Neuronal stem cell (in vitro differentiated cells): ENCODE measurements around the gene POLRMT.

Experiments used
- DNase-seq: peaks from one replicate; pipeline ENCODE4 v3.0.0-alpha.2; 2013; ENCODE audit warnings: low spot score
- H2AFZ ChIP-seq: one replicate; pipeline ENCODE4 v1.6.1; 2013; ENCODE audit warnings: mild to moderate bottlenecking, low read length, inconsistent platforms
- H2AK5ac ChIP-seq: 2 replicates; pipeline ENCODE4 v1.6.1; 2013; ENCODE audit warnings: low read depth, mild to moderate bottlenecking, inconsistent platforms, low read length, moderate library complexity, mixed read lengths
- H2BK120ac ChIP-seq: 2 replicates; pipeline ENCODE4 v1.6.1; 2013; ENCODE audit warnings: low read depth, mild to moderate bottlenecking, inconsistent platforms, low read length, moderate library complexity, mixed read lengths
- H2BK12ac ChIP-seq: one replicate; pipeline ENCODE4 v1.6.1; 2013; ENCODE audit warnings: low read length, inconsistent platforms
- H2BK15ac ChIP-seq: 2 replicates; pipeline ENCODE4 v1.6.1; 2013; ENCODE audit warnings: mild to moderate bottlenecking, low read length, inconsistent platforms, mixed read lengths
- H2BK5ac ChIP-seq: one replicate; pipeline ENCODE4 v1.6.1; 2013; ENCODE audit warnings: inconsistent platforms, mild to moderate bottlenecking, low read length, moderate library complexity
- H3K14ac ChIP-seq: one replicate; pipeline ENCODE4 v1.6.1; 2013; ENCODE audit warnings: low read length, inconsistent platforms
- H3K18ac ChIP-seq: 2 replicates; pipeline ENCODE4 v1.6.1; 2013; ENCODE audit warnings: low read length, inconsistent platforms
- H3K23ac ChIP-seq: 2 replicates; pipeline ENCODE4 v1.6.1; 2013; ENCODE audit warnings: low read depth, mild to moderate bottlenecking, mixed read lengths, low read length, inconsistent platforms; ENCODE audit not compliant: poor library complexity
- H3K27ac ChIP-seq: replicated peaks from 3 replicates; pipeline ENCODE4 v1.5.1; 2013; ENCODE audit warnings: low read length, inconsistent platforms
- H3K27me3 ChIP-seq, 3 experiments: 2 replicates each; pipeline ENCODE4 v1.6.1; 2013; ENCODE audit warnings: low read length in 3 of 3, mild to moderate bottlenecking in 2 of 3, inconsistent platforms in 1 of 3, low read depth in 1 of 3, mixed read lengths in 1 of 3, moderate library complexity in 1 of 3; ENCODE audit not compliant: control insufficient read depth in 3 of 3, insufficient read depth in 3 of 3
- H3K36me3 ChIP-seq, 2 donors: replicated peaks in 1 of 2; 2 replicates each; pipeline ENCODE4 v1.6.1; 2013; ENCODE audit warnings: low read length in 2 of 2; ENCODE audit not compliant: control insufficient read depth in 2 of 2, insufficient read depth in 2 of 2
- H3K4ac ChIP-seq: 2 replicates; pipeline ENCODE4 v1.6.1; 2013; ENCODE audit warnings: inconsistent platforms, mild to moderate bottlenecking, low read length, moderate library complexity
- H3K4me1 ChIP-seq, 2 donors: 1 replicate in 1 of 2; 2 replicates in 1 of 2; pipeline ENCODE4 v1.6.1; 2013; ENCODE audit warnings: low read length in 2 of 2, low read depth in 1 of 2; ENCODE audit not compliant: control insufficient read depth in 2 of 2, insufficient read depth in 1 of 2
- H3K4me2 ChIP-seq: one replicate; pipeline ENCODE4 v1.6.1; 2013; ENCODE audit warnings: mild to moderate bottlenecking, low read length, inconsistent platforms; ENCODE audit not compliant: insufficient read depth, poor library complexity, severe bottlenecking
- H3K4me3 ChIP-seq, 2 donors: 2 replicates each; pipeline ENCODE4 v1.5.1; 2013; ENCODE audit warnings: low read length in 2 of 2, mild to moderate bottlenecking in 2 of 2, inconsistent platforms in 1 of 2, moderate library complexity in 1 of 2
- H3K79me1 ChIP-seq: one replicate; pipeline ENCODE4 v1.6.1; 2013; ENCODE audit warnings: low read depth, mild to moderate bottlenecking, inconsistent platforms, low read length, moderate library complexity
- H3K9ac ChIP-seq: one replicate; pipeline ENCODE4 v1.6.1; 2013; ENCODE audit warnings: mild to moderate bottlenecking, low read depth, low read length, inconsistent platforms; ENCODE audit not compliant: poor library complexity
- H3K9me3 ChIP-seq, 2 donors: replicated peaks in 1 of 2; 2 replicates each; pipeline versions ENCODE3 to v1.6.1; 2013; ENCODE audit warnings: low read length in 2 of 2, mild to moderate bottlenecking in 2 of 2, inconsistent platforms in 1 of 2, low read depth in 1 of 2, mixed read lengths in 1 of 2, moderate library complexity in 1 of 2; ENCODE audit not compliant: control insufficient read depth in 2 of 2, insufficient read depth in 1 of 2
- H4K8ac ChIP-seq: one replicate; pipeline ENCODE4 v1.6.1; 2013; ENCODE audit warnings: low read depth, mild to moderate bottlenecking, inconsistent platforms, low read length, moderate library complexity
- H4K91ac ChIP-seq: one replicate; pipeline ENCODE4 v1.6.1; 2013; ENCODE audit warnings: low read length, low read depth, mild to moderate bottlenecking, inconsistent platforms; ENCODE audit not compliant: poor library complexity
- WGBS, 2 donors: extraction: QIAGEN DNeasy Blood & Tissue Kit; methylation state at CpG; one replicate each; pipeline ENCODE4 v1.1.7; 2013; ENCODE audit warnings: missing lambda C conversion rate in 2 of 2, mixed read lengths in 1 of 2; ENCODE audit not compliant: insufficient read length in 2 of 2, insufficient replicate concordance in 1 of 2; ENCODE audit errors: extremely low coverage in 2 of 2; 5-methylcytosine and 5-hydroxymethylcytosine counted together

POLRMT gene

GRCh38 chr19:592101-592500 is 41.2 kb downstream of the POLRMT start:
- no peak for DNase-seq
- Histone ChIP-seq H3K9ac (no peak overlapping the region), H2AK5ac (no peak overlapping the region), H3K27ac (no peak overlapping the region), H3K4me1 (peaks cover 5% of the 10 kb centered on the region in 2 donors), H3K4me2 (no peak overlapping the region), H2AFZ (no peak overlapping the region), H3K23ac (peak overlapping the region; percentile 89), H2BK15ac (no peak overlapping the region), H3K18ac (no peak overlapping the region), H2BK12ac (no peak overlapping the region), H2BK5ac (peak overlapping the region; percentile 53), H4K8ac (no peak overlapping the region), H2BK120ac (no peak overlapping the region), H3K9me3 (peaks cover 0 to 1% of the 10 kb centered on the region in 2 donors), H3K4ac (no peak overlapping the region), H3K36me3 (no peaks in the 10 kb centered on the region), H4K91ac (no peak overlapping the region), H3K14ac (peak overlapping the region; percentile 31), H3K79me1 (peaks cover 6% of the 10 kb centered on the region), H3K4me3 (peak overlapping the region in 1 of 2 donors; percentile 54), H3K27me3 (peaks cover 26 to 83% (median 49%) of the 10 kb centered on the region in 3 experiments)
- WGBS, 2 donors, result no CpG with 5 or more reads among the region's 19 CpGs

- WGBS, 2 donors, result no CpG with 5 or more reads among the region's 75 CpGs
- peaks cover 26 to 75% (median 49%) of the 10 kb centered on the region in 3 experiments for H3K27me3 ChIP-seq
- H3K18ac ChIP-seq, result no peak overlapping the region
- H2BK12ac ChIP-seq, result no peak overlapping the region
- H3K23ac ChIP-seq, result peak overlapping the region; percentile 91
- peak overlapping the region in 1 of 2 donors; percentile 11 for H3K4me3 ChIP-seq
- H3K36me3 ChIP-seq, result no peaks in the 10 kb centered on the region
- H3K79me1 ChIP-seq, result peaks cover 6% of the 10 kb centered on the region
- no peak overlapping the region for H3K4ac ChIP-seq
- H4K91ac ChIP-seq, result no peak overlapping the region
- no peak overlapping the region for H3K9ac ChIP-seq
- H2AK5ac ChIP-seq, result no peak overlapping the region
- H3K27ac ChIP-seq, result no peak overlapping the region
- no peak overlapping the region for H2AFZ ChIP-seq
- H3K4me2 ChIP-seq, result no peak overlapping the region
- peak; percentile 64 for DNase-seq
- H3K4me1 ChIP-seq, result peaks cover 5% of the 10 kb centered on the region in 2 donors
- H2BK15ac ChIP-seq, result no peak overlapping the region
- H4K8ac ChIP-seq, result no peak overlapping the region
- no peak overlapping the region for H2BK120ac ChIP-seq
- peak overlapping the region; percentile 13 for H2BK5ac ChIP-seq
- peaks cover 0 to 1% of the 10 kb centered on the region in 2 donors for H3K9me3 ChIP-seq
- peak overlapping the region; percentile 21 for H3K14ac ChIP-seq
These were observed 42.0 kb downstream of the POLRMT start for GRCh38 chr19:591099-591958.

- H3K23ac ChIP-seq, result peak overlapping the region; percentile 91
- no peak overlapping the region for H4K91ac ChIP-seq
- H3K4me3 ChIP-seq, result no peak overlapping the region
- H3K9ac ChIP-seq, result no peak overlapping the region
- H3K18ac ChIP-seq, result no peak overlapping the region
- peaks cover 0 to 1% of the 10 kb centered on the region in 2 donors for H3K9me3 ChIP-seq
- DNase-seq, result no peak
- no peak overlapping the region for H3K4me2 ChIP-seq
- no peaks in the 10 kb centered on the region for H3K36me3 ChIP-seq
- H3K4ac ChIP-seq, result no peak overlapping the region
- H3K4me1 ChIP-seq, result peaks cover 5% of the 10 kb centered on the region in 2 donors
- no peak overlapping the region for H2BK120ac ChIP-seq
- no peak overlapping the region for H2AK5ac ChIP-seq
- H3K27me3 ChIP-seq, result peaks cover 26 to 69% (median 49%) of the 10 kb centered on the region in 3 experiments
- H2BK5ac ChIP-seq, result no peak overlapping the region
- no CpG with 5 or more reads among the region's 41 CpGs for WGBS, 2 donors
- peak overlapping the region; percentile 21 for H3K14ac ChIP-seq
- no peak overlapping the region for H2AFZ ChIP-seq
- no peak overlapping the region for H4K8ac ChIP-seq
- no peak overlapping the region for H2BK12ac ChIP-seq
- no peak overlapping the region for H3K27ac ChIP-seq
- no peak overlapping the region for H2BK15ac ChIP-seq
- H3K79me1 ChIP-seq, result peaks cover 6% of the 10 kb centered on the region
These were observed 42.6 kb downstream of the POLRMT start for GRCh38 chr19:590750-591098.

GRCh38 chr19:590396-590745 is 43.0 kb downstream of the POLRMT start:
- no peak overlapping the region for H2BK15ac ChIP-seq
- H3K4me1 ChIP-seq, result peaks cover 5% of the 10 kb centered on the region in 2 donors
- no peak overlapping the region for H3K18ac ChIP-seq
- peak overlapping the region in 1 of 2 donors; percentile 34 for H3K4me3 ChIP-seq
- peak overlapping the region; percentile 40 for H2AFZ ChIP-seq
- no peak overlapping the region for H2BK5ac ChIP-seq
- H2BK12ac ChIP-seq, result no peak overlapping the region
- no peak overlapping the region for H4K8ac ChIP-seq
- H3K27ac ChIP-seq, result no peak overlapping the region
- no peak overlapping the region for H4K91ac ChIP-seq
- no peak overlapping the region for H3K23ac ChIP-seq
- no peak for DNase-seq
- H2BK120ac ChIP-seq, result no peak overlapping the region
- peaks cover 26 to 66% (median 49%) of the 10 kb centered on the region in 3 experiments for H3K27me3 ChIP-seq
- H3K4ac ChIP-seq, result no peak overlapping the region
- no peak overlapping the region for H2AK5ac ChIP-seq
- H3K4me2 ChIP-seq, result peak overlapping the region; percentile 54
- H3K14ac ChIP-seq, result no peak overlapping the region
- no peaks in the 10 kb centered on the region for H3K36me3 ChIP-seq
- H3K79me1 ChIP-seq, result peaks cover 6% of the 10 kb centered on the region
- H3K9me3 ChIP-seq, result peaks cover 0 to 1% of the 10 kb centered on the region in 2 donors
- no CpG with 5 or more reads among the region's 50 CpGs for WGBS, 2 donors
- no peak overlapping the region for H3K9ac ChIP-seq
